NCI-H1930 (cell line): ENCODE results near the gene MTR.

Experiments
- DNase-seq, 2 experiments: peaks; one replicate each; lab custom pipeline; 2025; lab: John Stamatoyannopoulos, UW

Gene MTR

DNA sequence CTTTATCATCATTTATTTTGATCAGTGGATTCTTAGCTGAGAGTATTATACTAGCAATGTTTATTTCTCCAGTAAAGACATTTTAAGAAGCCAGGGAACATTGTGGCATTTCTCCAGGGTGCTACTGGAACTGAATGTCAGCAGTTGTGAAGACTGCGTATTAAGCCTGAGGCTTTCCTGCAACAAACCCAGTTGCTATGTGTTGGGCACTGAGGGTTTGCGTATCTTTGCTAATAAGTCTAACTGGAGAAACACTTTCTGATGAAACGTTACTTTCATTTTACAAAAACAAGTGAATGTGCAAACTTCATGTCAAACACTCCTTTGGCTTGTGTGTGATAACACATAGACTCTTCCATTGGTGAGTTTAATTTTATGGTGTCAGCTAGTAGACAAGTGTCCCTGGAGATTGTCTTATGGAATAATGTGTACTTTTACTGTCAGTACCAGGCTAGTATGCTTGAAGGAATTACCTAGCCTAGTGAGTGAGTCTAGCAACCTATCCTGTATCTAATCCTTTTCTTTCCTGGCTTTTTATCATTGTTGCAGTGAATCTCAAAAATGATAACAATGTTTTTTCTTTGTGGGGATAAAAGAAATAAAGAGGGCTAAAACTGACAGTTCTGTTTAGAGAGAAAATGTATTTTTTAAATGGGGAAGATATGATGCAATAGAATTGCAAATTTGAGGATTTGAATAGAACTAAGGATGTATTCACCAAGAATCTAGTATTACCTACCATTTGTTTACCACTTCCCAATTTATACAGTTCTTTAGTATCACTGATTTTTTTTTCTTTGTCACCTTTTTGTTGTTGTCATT lies 70.1 kb downstream of the MTR start:
- no peak for DNase-seq

DNA sequence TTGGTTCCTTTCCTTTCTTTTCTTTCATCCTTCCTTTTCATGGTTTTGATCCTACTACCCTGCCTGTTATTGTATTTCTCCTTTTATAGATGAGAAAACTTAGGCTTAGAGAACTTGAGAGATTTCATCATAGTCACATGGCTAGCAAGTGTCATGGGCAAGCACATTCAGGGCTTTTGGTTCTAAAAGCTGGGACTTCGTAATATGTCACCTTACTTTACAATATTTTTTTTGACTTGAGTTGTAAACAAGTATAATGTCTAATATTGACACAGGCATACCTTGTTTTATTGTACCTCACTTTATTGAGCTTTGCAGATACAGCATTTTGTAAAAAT lies 70.7 kb downstream of the MTR start:
- DNase-seq = no peak

DNA sequence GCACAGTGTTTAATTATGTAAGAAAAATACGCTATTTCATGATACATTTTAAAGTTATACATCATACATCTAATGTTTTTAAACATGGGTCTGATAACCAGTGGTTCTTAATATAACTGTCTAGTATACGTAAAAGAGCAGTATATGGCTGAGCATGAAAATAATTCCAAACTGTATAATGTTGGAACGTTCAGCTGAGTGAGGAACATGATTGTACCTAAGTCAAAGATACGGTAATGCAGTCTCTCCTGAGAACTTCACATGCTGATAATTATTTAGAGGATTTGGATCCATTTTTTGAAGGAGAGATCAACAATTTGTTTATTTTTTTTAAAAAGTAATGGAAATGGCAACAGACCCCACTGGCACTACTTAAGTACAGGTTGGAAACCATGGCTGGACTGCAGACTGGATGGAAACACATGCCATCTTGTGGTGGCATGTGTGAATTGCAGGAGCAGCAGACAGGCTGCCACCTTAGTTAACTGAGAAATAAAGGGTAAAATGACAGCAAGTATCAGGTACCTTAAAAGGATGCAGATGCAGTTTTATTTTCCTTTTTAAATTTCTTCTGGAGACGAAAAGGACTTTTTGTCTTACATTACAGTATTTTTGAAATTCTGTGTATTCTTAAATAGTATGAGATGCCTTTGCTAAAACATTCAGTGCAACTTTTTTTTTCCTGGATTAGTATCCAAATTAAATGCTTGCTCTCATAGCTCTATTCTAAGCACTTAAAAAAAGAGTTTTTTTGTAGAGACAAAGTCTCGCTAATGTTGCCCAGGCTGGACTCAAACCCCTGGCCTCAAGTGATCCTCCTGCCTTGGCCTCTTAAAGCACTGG lies 73.8 kb downstream of the MTR start:
- no peak for DNase-seq

DNA sequence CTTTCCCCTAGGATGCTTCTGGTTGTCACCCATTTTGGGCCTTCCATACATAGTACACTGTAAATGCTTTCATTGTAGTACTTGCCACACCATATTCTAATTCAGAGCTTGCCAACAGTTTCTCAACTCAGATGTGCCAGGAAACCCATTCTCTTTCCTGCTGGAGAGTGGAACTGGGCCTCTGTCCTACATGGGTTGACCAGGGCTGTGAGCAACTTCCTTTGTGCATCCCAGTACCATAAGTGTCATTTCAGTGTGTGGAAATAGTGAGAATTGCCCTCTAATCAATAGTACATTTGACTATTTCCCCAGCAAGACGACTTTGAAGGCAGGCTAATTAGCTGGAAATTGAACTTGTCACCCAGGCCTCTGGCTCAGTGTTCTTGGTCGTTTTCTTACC lies 74.8 kb downstream of the MTR start:
- no peak for DNase-seq

DNA sequence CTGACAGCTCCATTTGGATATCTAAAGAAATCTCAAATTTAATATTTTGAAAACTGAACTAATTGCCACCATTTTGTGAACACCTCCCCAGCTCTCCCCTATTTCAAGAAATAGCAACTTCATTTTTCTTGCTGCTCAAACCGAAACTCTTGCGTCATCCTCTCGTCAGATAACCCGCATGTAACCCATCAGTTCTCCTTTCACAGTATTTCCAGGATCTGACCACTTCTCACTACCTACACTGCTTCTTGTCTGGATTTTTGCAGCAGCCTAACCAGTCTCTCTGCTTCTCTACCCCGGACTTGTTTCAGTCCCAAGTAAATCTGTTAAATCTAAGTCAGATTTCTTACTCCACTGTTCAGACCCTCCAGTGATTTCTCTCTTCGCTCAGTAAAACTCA lies 75.6 kb downstream of the MTR start:
- no peak for DNase-seq

DNA sequence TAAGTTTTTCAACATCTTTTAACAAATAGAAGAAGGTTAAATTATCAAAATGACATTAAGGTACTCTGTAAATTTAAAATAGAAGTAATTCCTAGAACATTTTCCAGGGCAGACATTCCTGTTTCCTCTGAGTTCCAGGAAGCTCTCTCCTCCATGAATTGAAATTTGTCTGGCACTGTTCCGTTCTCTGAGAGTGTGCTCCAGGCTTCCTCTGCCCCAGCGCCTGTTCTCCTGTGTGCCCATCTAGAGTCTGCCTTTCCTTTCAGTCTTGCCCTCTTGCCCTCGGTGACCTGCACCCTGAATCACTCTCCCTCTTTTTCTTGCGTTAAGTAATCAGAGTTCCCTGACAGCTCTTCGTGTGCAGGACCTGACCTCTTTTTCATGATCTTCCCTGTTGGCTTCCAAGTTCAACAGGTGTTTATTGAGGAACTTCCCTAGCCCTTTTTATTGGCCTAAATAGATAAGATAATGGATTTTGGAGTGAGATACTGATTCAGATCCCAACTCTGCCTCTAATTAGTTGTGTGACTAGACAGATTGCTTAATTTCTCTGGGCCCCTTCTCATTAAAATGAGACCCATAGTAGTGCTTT lies 77.1 kb downstream of the MTR start:
- DNase-seq = no peak

DNA sequence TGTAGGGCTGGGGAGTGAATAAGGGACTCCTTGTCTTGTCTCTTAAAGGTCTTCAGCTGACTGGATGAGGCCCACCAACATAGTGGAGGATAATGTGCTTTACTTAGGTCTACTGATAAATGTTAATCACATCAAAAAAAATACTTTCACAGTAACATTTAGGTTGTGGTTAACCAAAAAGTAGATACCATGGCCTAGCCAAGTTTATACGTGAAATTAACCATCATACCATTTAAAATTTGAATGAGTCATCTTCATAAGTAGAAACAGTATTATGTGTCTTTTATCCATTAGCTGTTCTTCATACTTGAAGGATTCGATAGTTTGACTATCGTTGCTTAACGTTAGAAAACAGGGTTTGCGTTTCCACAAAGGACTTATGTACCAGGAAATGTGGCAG lies 80.9 kb downstream of the MTR start:
- no peak for DNase-seq

DNA sequence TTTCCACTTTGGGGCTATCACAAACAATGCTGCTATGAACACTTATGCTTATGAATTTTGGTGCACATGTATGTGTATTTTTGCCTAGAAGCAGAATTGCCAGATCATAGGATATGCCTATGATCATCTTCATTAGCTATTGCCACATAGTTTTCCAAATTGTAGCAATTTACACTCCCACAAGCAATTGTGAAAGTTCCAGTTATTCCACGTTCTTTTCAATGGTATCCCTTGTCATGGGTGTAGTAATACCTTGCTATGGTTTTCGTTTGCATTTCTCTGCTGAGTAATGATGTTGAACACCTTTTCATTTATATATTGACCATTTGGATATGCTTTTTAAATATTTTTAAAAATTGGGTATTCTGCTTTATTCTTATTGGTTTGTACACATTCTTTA lies 82.6 kb downstream of the MTR start:
- DNase-seq = no peak

DNA sequence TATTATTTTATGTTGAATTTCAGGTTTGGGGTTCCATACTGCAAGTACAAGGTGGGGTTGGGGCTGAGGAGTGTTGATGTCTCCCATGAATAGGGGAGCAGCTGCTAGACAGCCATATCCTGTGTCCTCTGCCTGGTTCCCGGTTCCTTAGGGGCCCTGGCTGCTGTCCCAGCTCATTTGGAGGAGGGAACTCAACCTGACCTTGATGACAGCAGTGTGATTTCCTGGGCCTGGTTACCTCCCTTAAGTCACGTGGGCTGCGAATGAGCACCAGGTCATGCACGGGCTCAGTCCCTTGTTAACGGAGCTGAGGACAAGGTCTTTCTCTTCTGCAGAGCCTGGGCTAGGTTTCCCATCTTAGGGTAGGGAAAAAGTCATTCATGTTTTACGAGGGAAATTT lies 85.1 kb downstream of the MTR start:
- no peak for DNase-seq

DNA sequence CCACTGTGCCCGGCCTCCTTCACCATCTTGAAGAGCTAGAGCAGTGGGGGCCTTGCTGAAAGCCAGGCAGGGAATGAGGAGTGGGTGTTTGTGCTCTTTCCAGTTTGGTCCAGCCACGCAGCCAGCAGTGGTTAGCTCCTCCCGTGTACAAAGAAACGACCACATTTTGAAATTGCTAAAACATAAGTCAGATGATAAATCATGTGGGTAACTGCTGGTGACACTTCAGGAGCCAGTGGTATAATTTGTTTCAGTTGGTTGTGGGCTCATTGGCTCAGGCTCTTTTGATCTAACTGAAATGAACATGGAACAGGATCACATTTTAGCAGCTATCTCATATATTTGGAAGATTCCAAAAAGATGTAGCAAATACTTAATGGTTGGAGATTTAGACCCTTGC lies 87.6 kb downstream of the MTR start:
- no peak for DNase-seq

DNA sequence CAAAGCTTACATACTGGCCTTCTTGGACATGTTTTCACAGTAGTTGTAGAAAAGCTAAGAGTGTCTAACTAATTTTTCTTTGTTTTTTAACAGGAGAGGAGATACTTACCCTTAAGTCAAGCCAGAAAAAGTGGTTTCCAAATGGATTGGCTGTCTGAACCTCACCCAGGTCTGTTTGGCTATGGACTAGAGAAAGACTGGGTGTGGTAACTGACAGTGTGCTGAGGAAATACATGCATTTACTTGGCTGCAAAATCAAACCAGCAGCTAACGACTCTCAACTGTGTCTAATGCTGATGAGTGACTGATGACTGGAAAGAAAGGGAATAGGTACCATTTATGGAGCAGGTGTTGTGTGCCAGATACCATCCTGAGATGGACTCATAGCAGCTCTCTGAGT lies 91.1 kb downstream of the MTR start:
- no peak for DNase-seq

DNA sequence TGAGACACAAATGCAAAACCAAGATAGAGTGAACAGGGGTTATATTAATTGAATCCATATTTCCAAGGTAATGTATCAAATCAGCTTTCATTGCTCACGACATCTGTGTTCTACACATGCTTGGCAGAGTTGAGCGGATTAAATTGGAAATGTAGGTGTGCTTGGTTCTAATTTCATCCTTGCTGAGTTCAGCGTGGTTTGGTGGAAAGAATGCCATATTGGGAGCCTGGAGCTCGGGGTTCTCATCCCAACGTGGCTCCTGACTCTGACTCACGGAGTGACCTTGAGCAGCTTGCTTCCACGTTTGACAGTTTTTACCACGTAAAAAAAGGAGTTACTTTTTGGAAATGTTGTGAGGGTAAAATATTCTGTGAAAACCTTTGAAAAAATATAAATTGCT lies 92.0 kb downstream of the MTR start:
- DNase-seq = no peak

DNA sequence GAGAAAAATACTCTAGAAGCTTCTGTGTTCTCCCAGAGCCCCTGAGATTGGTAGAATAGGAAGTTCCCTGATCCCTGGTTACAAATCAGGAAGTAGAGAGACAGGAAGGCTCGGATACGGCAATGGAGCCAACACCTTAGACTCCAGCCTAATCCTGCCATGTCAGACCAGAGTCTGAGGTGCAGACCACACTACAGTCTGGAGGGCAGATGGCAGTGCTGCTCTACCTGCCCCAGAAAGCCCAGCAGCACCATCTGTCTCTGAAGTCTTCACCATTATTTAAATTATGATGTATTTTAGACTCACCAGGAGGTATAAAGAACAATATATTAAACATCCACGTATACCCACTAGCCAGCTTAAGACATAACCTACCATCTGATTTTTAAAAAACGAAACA lies 93.0 kb downstream of the MTR start:
- DNase-seq = no peak

DNA sequence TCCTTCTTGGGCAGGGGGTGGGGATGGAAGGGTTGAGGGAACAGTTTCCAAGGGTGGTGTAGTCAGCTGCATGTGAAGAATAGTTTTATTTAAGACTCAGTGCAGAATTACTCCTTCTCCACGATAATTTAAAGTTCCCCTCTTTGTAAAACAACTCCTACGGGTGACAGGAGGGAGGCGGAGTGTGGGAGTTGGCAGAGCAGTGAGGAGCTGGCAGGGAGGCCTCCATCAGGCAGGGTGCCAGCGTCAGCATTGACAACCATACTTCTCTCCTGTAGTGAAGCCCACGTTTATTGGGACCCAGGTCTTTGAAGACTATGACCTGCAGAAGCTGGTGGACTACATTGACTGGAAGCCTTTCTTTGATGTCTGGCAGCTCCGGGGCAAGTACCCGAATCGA lies 93.8 kb downstream of the MTR start:
- no peak for DNase-seq

DNA sequence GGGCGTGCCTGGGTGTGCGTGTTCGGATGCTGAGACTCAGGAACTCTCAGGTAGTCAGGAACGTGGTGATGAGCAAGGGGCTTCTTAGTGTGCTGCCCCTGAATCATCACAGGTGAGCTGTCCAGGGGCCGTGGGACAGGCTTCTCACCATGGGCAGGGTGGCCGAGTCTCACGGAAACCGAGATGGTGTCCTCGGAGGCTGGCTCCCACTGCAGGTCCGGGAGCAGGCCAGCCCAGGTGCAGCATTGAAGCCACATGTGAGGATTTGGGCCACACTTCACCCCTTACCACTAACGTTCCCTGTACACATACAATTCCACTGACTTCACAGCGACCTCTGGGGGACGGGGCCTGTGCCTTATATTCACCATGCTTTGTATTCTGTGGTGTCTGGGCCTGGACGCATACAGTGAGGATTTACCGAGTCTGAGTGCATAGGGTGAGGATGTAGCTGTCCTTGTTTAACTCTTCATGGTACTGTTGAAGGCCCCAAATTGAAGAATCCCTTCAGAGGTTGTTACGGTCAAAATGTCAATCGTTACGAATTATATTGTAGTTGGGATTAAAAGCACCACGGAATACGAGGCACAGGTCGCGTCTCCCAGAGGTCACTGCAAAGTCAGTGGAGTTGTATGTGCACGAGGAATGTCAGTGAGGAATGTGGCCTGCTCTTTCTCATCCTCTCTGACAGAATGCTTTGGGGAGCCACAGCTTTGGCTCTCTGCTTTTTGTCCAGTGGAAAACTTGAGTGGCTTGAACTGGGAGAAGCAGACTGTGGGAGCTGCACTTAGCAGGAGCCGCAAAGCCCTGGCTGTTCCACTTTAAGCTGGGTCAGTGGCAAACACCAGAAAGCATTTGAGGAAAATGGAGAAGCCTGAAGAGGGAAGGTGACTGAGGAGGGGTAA lies 95.3 kb downstream of the MTR start:
- no peak for DNase-seq

DNA sequence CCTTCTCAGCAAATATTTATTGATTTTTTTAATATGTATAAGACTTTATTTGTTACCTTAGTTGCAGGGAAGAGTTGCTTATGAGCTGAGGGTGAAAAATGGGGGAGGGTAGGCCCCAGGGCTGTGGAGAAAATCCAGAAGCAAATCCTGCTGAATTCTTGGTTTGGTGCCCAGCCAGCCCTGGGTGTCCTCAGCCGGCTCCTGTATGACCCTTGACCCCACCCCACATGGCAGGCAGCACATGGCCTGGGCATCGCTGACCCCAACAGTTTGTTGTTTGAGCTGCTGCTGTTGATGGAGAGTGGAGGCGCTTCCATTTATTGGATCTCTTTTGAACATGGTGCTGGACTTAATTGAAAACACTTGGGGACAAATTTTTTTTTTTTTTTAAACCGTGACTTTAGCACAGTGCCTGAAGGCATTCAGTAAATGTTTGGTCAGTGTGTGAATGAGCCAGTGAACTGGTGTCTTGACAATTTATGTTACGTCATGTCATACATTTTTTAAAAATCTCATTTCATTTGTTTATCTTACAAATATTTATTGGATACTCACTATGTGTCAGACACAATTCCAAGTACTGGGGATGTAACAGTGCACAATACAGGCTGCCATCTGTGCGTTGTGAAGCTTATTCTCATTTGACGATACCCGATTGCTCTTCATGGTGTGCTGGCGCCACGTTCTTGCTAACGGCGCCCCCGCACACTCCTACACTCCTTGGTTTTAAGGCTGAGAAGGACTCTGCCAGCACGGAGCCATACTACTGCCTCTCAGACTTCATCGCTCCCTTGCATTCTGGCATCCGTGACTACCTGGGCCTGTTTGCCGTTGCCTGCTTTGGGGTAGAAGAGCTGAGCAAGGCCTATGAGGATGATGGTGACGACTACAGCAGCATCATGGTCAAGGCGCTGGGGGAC lies 98.8 kb downstream of the MTR start:
- DNase-seq = no peak

DNA sequence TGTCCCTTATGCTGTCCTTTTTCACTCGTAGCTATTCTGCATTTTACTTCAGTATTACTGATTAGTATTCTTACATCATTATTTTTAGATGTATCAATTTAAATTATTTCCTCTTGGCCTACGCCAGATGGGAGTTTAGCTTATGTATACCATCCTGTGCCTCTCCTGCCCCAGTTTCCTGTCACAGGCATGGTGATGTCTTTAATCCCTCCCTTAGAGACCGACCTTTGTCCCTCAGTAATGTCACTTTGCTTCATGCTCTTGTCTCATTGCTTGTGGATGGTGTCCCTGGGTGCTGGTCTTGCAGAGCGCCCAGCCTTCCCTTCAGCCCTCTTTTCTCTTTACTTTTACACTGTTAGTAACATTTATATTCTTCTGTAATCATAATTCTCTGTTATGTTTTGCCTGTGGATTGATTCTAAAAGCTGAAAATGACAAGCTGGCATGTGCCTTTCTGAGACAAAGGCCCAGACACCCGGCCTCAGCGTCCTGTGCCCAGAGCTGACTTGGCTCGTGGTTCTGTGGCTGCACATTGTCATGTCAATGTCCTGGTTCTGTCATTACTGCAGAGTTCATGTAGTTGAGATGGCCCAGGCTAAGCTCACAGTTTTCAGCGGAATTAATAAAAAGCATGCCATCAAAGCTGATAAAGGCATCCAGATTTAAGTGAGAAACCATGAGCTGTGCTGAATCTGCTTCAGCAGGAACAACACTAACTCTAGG lies 100.7 kb downstream of the MTR start:
- DNase-seq = no peak

DNA sequence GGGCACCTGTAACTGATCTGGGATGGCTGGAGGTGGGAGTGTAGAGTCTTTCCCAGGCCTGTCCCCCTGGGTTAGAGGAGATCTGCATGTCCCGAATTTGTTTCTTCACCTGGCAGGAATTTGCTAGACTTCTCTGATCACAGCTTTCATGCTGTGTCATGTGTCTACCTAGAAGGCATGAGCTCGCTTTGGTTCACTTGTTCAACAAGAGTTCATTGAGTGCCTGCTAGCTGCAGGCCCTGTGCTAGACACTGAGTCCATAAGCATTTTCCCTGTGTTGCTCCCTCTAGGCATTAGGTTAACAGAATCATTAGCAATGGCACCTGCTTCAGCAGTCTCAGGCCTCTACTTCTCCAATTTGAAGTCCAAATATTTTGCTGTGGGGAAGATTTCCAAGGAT lies 101.6 kb downstream of the MTR start:
- DNase-seq = no peak

DNA sequence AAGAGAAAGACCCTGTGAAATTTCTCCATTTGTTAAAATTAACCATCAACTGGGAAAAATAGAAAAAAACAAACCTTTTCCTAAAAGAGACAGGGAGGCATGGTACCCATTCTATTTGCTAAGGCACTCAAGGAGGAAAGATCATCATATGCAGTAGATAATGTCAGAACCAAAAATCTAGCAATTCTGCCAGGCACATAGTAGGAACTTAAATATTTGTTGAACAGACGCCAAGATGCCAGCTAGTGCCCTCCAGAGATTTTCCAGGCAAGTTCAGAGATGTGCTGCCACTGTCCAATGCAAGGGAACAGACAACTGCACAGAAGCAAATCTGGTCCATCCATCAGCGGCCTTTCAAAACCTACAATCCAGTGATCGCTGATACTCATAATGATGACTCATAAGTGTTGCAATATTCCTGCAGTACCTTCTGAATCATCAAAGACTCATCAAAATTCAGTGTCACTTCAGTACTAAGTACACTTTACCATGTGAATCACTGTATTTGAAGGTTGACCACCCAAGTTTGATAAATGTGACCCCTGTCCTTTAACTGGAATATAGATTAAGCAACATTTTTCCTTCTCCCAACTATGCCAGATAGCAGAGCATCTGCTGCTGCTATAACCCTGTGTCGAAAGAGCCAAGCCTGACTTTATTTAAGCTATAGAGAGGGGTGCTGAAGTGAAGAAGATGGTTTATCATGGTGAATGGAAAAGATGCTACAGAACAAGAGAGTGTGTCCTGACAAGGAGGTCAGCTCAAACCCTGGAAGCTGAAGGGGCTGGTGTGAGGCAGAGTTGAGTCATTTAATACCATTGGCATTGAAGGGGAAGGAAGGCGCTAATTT lies 110.0 kb downstream of the MTR start:
- no peak for DNase-seq
